ENCODE results near the gene FGG. TPM values are rescaled to one million over a fixed set of nuclear protein-coding genes. Genes with fewer than 3 reads are reported as not detected.
A peak's percentile ranks its signal among the peaks of the same experiment; 100 is the strongest.

Gene FGG
- total and polyA plus RNA-seq, 2 of the 13 experiments (the other 11 are each of a cell fraction or from before 2014, with no cell fraction given) = 1,037 to 2,423 TPM

- TF ChIP-seq, protein P1, sequence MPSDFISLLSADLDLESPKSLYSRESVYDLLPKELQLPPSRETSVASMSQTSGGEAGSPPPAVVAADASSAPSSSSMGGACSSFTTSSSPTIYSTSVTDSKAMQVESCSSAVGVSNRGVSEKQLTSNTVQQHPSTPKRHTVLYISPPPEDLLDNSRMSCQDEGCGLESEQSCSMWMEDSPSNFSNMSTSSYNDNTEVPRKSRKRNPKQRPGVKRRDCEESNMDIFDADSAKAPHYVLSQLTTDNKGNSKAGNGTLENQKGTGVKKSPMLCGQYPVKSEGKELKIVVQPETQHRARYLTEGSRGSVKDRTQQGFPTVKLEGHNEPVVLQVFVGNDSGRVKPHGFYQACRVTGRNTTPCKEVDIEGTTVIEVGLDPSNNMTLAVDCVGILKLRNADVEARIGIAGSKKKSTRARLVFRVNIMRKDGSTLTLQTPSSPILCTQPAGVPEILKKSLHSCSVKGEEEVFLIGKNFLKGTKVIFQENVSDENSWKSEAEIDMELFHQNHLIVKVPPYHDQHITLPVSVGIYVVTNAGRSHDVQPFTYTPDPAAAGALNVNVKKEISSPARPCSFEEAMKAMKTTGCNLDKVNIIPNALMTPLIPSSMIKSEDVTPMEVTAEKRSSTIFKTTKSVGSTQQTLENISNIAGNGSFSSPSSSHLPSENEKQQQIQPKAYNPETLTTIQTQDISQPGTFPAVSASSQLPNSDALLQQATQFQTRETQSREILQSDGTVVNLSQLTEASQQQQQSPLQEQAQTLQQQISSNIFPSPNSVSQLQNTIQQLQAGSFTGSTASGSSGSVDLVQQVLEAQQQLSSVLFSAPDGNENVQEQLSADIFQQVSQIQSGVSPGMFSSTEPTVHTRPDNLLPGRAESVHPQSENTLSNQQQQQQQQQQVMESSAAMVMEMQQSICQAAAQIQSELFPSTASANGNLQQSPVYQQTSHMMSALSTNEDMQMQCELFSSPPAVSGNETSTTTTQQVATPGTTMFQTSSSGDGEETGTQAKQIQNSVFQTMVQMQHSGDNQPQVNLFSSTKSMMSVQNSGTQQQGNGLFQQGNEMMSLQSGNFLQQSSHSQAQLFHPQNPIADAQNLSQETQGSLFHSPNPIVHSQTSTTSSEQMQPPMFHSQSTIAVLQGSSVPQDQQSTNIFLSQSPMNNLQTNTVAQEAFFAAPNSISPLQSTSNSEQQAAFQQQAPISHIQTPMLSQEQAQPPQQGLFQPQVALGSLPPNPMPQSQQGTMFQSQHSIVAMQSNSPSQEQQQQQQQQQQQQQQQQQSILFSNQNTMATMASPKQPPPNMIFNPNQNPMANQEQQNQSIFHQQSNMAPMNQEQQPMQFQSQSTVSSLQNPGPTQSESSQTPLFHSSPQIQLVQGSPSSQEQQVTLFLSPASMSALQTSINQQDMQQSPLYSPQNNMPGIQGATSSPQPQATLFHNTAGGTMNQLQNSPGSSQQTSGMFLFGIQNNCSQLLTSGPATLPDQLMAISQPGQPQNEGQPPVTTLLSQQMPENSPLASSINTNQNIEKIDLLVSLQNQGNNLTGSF (CRISPR knock-in tag; IDR thresholded peaks at IDR 0.05) = no peak
- no peak; the same call in 1 of the 2 replicates for TF ChIP-seq ARID2 (CRISPR knock-in tag; IDR thresholded peaks at IDR 0.05; ENCODE audit: borderline replicate concordance)
- TF ChIP-seq ATF7-NPFF (CRISPR knock-in tag; IDR thresholded peaks at IDR 0.05; ENCODE audit: low read depth) = 0 out of 2 replicates have a peak, but pooled peaks have one; percentile 24
- TF ChIP-seq, protein P2, sequence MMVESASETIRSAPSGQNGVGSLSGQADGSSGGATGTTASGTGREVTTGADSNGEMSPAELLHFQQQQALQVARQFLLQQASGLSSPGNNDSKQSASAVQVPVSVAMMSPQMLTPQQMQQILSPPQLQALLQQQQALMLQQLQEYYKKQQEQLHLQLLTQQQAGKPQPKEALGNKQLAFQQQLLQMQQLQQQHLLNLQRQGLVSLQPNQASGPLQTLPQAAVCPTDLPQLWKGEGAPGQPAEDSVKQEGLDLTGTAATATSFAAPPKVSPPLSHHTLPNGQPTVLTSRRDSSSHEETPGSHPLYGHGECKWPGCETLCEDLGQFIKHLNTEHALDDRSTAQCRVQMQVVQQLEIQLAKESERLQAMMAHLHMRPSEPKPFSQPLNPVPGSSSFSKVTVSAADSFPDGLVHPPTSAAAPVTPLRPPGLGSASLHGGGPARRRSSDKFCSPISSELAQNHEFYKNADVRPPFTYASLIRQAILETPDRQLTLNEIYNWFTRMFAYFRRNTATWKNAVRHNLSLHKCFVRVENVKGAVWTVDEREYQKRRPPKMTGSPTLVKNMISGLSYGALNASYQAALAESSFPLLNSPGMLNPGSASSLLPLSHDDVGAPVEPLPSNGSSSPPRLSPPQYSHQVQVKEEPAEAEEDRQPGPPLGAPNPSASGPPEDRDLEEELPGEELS (CRISPR knock-in tag; IDR thresholded peaks at IDR 0.05) = peak; percentile 99
- TF ChIP-seq ZNF430 (CRISPR knock-in tag; IDR thresholded peaks at IDR 0.05) = no peak
- TF ChIP-seq, protein P3, sequence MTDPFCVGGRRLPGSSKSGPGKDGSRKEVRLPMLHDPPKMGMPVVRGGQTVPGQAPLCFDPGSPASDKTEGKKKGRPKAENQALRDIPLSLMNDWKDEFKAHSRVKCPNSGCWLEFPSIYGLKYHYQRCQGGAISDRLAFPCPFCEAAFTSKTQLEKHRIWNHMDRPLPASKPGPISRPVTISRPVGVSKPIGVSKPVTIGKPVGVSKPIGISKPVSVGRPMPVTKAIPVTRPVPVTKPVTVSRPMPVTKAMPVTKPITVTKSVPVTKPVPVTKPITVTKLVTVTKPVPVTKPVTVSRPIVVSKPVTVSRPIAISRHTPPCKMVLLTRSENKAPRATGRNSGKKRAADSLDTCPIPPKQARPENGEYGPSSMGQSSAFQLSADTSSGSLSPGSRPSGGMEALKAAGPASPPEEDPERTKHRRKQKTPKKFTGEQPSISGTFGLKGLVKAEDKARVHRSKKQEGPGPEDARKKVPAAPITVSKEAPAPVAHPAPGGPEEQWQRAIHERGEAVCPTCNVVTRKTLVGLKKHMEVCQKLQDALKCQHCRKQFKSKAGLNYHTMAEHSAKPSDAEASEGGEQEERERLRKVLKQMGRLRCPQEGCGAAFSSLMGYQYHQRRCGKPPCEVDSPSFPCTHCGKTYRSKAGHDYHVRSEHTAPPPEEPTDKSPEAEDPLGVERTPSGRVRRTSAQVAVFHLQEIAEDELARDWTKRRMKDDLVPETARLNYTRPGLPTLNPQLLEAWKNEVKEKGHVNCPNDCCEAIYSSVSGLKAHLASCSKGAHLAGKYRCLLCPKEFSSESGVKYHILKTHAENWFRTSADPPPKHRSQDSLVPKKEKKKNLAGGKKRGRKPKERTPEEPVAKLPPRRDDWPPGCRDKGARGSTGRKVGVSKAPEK (CRISPR knock-in tag; IDR thresholded peaks at IDR 0.05; ENCODE audit: borderline replicate concordance) = peak; percentile 94; the same call in 1 of the 2 replicates
- no peak; the same call in 1 of the 2 replicates for TF ChIP-seq YEATS2 (CRISPR knock-in tag; IDR thresholded peaks at IDR 0.05; ENCODE audit: borderline replicate concordance)
- TF ChIP-seq, protein P4, sequence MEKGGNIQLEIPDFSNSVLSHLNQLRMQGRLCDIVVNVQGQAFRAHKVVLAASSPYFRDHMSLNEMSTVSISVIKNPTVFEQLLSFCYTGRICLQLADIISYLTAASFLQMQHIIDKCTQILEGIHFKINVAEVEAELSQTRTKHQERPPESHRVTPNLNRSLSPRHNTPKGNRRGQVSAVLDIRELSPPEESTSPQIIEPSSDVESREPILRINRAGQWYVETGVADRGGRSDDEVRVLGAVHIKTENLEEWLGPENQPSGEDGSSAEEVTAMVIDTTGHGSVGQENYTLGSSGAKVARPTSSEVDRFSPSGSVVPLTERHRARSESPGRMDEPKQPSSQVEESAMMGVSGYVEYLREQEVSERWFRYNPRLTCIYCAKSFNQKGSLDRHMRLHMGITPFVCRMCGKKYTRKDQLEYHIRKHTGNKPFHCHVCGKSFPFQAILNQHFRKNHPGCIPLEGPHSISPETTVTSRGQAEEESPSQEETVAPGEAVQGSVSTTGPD (CRISPR knock-in tag; IDR thresholded peaks at IDR 0.05) = 0 out of 2 replicates have a peak, but pooled peaks have one; percentile 53
- TF ChIP-seq PRDM4 (CRISPR knock-in tag; IDR thresholded peaks at IDR 0.05; ENCODE audit: borderline replicate concordance) = no peak
- TF ChIP-seq SMAD1 (CRISPR knock-in tag; IDR thresholded peaks at IDR 0.05; ENCODE audit: borderline replicate concordance, low read depth) = no peak
- peak; percentile 60; the same call in 1 of the 2 replicates for TF ChIP-seq ZNF34 (CRISPR knock-in tag; IDR thresholded peaks at IDR 0.05; ENCODE audit: borderline replicate concordance)
- TF ChIP-seq MTA3 (CRISPR knock-in tag; IDR thresholded peaks at IDR 0.05) = no peak
- TF ChIP-seq, protein P5, sequence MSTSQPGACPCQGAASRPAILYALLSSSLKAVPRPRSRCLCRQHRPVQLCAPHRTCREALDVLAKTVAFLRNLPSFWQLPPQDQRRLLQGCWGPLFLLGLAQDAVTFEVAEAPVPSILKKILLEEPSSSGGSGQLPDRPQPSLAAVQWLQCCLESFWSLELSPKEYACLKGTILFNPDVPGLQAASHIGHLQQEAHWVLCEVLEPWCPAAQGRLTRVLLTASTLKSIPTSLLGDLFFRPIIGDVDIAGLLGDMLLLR (CRISPR knock-in tag; IDR thresholded peaks at IDR 0.05) = no peak
These were observed 5.4 kb upstream of the FGG start (continued) for GRCh38 chr4:154617820-154618317.

Data from HepG2 (cell line).